Smooth muscle cell (in vitro differentiated cells): ENCODE results near the gene LINC00237. TPM values are rescaled to one million over a fixed set of nuclear protein-coding genes. Genes with fewer than 3 reads are reported as not detected.

ENCODE experiments used
- DNase-seq: peaks from one replicate; lab custom pipeline; 2025; ENCODE audit not compliant: unreplicated experiment; lab: John Stamatoyannopoulos, UW
- H2AFZ ChIP-seq: fragments of 200-600 bp; sonication (generic); 2 replicates; pipeline ENCODE4 v1.6.0; 2016; ENCODE audit warnings: antibody characterized with exemption, low read depth, mild to moderate bottlenecking
- H3F3A ChIP-seq: fragments of 200-600 bp; sonication (generic); 2 replicates; pipeline ENCODE4 v1.6.0; 2017; ENCODE audit warnings: antibody characterized with exemption, low read depth
- H3K27ac ChIP-seq: fragments of 200-600 bp; sonication (generic); 2 replicates; pipeline ENCODE4 v1.5.1; 2016; ENCODE audit warnings: low read depth, mild to moderate bottlenecking
- H3K27me3 ChIP-seq: fragments of 200-600 bp; sonication (generic); 2 replicates; pipeline ENCODE4 v1.6.1; 2016; ENCODE audit warnings: low read depth, mild to moderate bottlenecking
- H3K36me3 ChIP-seq: fragments of 200-600 bp; sonication (generic); 2 replicates; pipeline ENCODE4 v1.5.1; 2016; ENCODE audit warnings: low read depth
- H3K4me1 ChIP-seq: fragments of 200-600 bp; sonication (generic); 2 replicates; pipeline ENCODE4 v1.5.1; 2016; ENCODE audit warnings: low read depth
- H3K4me2 ChIP-seq: fragments of 200-600 bp; sonication (generic); 2 replicates; pipeline ENCODE4 v1.6.0; 2016; ENCODE audit warnings: mild to moderate bottlenecking
- H3K4me3 ChIP-seq: fragments of 200-600 bp; sonication (generic); 2 replicates; pipeline ENCODE4 v1.5.1; 2016; ENCODE audit warnings: mild to moderate bottlenecking
- H3K79me2 ChIP-seq: fragments of 200-600 bp; sonication (generic); 2 replicates; pipeline ENCODE4 v1.6.0; 2016; ENCODE audit warnings: low read depth, mild to moderate bottlenecking
- H3K9ac ChIP-seq: fragments of 200-600 bp; sonication (generic); 2 replicates; pipeline ENCODE4 v1.6.0; 2016; ENCODE audit warnings: low read depth
- H3K9me3 ChIP-seq: fragments of 200-600 bp; sonication (generic); replicated peaks from 2 replicates; pipeline ENCODE4 v1.5.1; 2016; ENCODE audit warnings: low read depth
- H4K20me1 ChIP-seq: fragments of 200-600 bp; sonication (generic); 2 replicates; pipeline ENCODE4 v1.6.0; 2016; ENCODE audit warnings: low read depth
- WGBS: methylation state at CpG from one replicate; pipeline ENCODE4 v1.1.7; 2016; ENCODE audit warnings: low lambda C conversion rate; 5-methylcytosine and 5-hydroxymethylcytosine counted together
- polyA plus RNA-seq: library from polyadenylated mRNA; unstranded; fragments of >200 nt; fragmentation: Nextera tagmentation; extraction: Ambion mirVana; gene quantifications from 2 replicates; pipeline ENCODE4 v1.2.1, GENCODE V29; 2016
- small RNA-seq: library from RNA; depleted of rRNA; stranded (forward); fragments of <200 nt; gene quantifications from one replicate; pipeline ENCODE3, GENCODE V24; 2014
- total RNA-seq: library from RNA; depleted of rRNA; stranded (reverse); fragments of >200 nt; gene quantifications from 2 replicates; pipeline ENCODE4 v1.2.3, GENCODE V29; 2014
- TF ChIP-seq, protein P1 (sequence below): fragments of 200-600 bp; sonication (generic); IDR thresholded peaks from 2 replicates; pipeline ENCODE4 v1.5.1; 2017; ENCODE audit warnings: borderline replicate concordance, mild to moderate bottlenecking, antibody characterized with exemption; ENCODE audit not compliant: insufficient read depth, poor library complexity, severe bottlenecking

LINC00237 gene
- total and polyA plus RNA-seq, 2 experiments from 2014 or later: not detected

DNA sequence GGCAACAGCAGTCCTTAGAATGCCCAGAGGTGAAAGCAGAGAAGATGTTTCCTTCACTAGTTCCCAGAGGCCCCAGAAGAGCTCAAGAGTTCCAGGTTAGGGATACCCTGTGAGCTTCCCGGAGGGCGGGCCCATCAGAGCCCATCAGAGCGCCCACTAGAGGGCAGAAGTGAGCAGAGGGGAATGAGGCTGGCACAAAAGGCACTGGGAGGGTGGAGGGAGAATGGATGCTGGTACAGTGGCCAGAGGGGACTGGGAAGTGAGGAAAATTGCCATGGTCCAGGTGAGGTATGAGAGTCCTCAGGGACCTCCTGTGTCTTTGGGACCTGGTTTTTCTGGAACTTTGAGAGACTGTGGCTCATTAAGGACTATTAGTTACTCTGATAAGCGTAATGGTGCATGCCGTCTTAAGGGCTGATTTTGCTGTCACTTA, 57.3 kb downstream of the LINC00237 start:
- H3K79me2 ChIP-seq: no peaks in the 10 kb centered on the region
- H3K27ac ChIP-seq: no peak overlapping the region
- H3K4me3 ChIP-seq: no peak overlapping the region
- H3K36me3 ChIP-seq: no peaks in the 10 kb centered on the region
- H3K9ac ChIP-seq: no peak overlapping the region
- WGBS: 45% methylated on average over 5 of the region's 5 CpGs
- peaks cover 4% of the 10 kb centered on the region for H3K27me3 ChIP-seq
- no peaks in the 10 kb centered on the region for H3F3A ChIP-seq
- H3K4me2 ChIP-seq: no peak overlapping the region
- H3K4me1 ChIP-seq: peaks cover 12% of the 10 kb centered on the region
- DNase-seq: no peak
- H3K9me3 ChIP-seq: no peaks in the 10 kb centered on the region
- H4K20me1 ChIP-seq: no peaks in the 10 kb centered on the region
- no peak overlapping the region for H2AFZ ChIP-seq
- TF ChIP-seq, protein P1, sequence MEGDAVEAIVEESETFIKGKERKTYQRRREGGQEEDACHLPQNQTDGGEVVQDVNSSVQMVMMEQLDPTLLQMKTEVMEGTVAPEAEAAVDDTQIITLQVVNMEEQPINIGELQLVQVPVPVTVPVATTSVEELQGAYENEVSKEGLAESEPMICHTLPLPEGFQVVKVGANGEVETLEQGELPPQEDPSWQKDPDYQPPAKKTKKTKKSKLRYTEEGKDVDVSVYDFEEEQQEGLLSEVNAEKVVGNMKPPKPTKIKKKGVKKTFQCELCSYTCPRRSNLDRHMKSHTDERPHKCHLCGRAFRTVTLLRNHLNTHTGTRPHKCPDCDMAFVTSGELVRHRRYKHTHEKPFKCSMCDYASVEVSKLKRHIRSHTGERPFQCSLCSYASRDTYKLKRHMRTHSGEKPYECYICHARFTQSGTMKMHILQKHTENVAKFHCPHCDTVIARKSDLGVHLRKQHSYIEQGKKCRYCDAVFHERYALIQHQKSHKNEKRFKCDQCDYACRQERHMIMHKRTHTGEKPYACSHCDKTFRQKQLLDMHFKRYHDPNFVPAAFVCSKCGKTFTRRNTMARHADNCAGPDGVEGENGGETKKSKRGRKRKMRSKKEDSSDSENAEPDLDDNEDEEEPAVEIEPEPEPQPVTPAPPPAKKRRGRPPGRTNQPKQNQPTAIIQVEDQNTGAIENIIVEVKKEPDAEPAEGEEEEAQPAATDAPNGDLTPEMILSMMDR: peak; percentile 52

DNA sequence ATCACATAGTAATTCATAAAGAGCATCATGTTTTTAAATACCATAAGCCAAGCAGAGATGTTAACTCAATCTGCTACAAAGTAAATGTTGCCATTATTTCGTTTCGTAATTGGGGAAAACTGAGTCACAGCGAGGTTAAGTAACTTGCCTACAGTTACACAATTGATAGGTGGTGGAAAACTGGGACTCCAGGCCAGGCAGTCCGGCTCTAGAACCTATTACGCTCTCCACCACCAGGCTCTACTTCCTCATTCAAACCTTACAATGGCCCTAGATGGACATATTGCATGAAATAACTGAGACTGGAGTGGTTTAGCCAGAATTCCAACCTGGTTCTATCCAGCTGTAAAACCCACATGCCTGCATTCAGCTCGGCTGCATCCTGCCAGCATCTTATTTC, 58.2 kb downstream of the LINC00237 start:
- Histone ChIP-seq H3K9me3 (no peaks in the 10 kb centered on the region), H3K9ac (no peak overlapping the region), H3K36me3 (no peaks in the 10 kb centered on the region), H3K4me2 (no peak overlapping the region), H3K27me3 (peaks cover 4% of the 10 kb centered on the region), H3K27ac (no peak overlapping the region), H4K20me1 (no peaks in the 10 kb centered on the region), H3K4me1 (peaks cover 4% of the 10 kb centered on the region), H3F3A (no peaks in the 10 kb centered on the region), H2AFZ (no peak overlapping the region), H3K4me3 (no peak overlapping the region), H3K79me2 (no peaks in the 10 kb centered on the region)
- TF ChIP-seq, protein P1: no peak
- 93% methylated on average over 6 of the region's 6 CpGs for WGBS
- DNase-seq: no peak

DNA sequence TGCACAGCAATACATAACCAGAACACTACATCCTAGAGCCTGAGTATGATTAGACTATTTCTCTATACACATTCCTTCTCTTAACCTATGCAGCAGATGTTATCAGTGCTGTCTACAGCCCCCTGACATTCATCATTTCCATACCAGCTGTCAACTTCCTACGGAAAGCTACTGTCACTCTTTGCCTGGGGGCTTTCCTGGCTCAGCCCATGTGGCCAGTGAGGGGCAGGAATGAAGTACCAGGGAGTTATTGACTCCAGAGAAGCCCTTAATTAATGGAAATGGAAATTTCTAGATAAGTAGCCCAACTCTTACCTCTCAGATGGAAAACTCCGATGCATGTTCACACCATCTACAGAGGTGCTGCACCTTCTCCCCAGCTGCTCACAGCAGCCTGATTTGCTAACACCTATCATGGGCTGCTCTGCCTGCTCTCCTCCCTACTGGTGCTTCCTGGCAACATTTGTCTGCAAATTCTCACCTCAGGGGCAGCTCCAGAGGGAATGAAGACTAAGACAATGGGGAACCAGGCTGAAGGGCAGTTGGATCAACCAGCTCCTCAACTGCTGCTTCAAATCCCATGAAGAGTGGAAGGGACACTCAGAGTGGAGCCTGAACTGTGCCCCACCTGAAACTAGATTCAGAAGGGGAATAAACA, 59.6 kb downstream of the LINC00237 start:
- no peaks in the 10 kb centered on the region for H3K4me1 ChIP-seq
- no peak overlapping the region for H3K4me3 ChIP-seq
- no peaks in the 10 kb centered on the region for H3F3A ChIP-seq
- H3K79me2 ChIP-seq: no peaks in the 10 kb centered on the region
- no peak overlapping the region for H2AFZ ChIP-seq
- no peak for DNase-seq
- TF ChIP-seq, protein P1: no peak
- H3K9me3 ChIP-seq: no peaks in the 10 kb centered on the region
- no peaks in the 10 kb centered on the region for H3K36me3 ChIP-seq
- no peaks in the 10 kb centered on the region for H4K20me1 ChIP-seq
- H3K9ac ChIP-seq: no peak overlapping the region
- H3K4me2 ChIP-seq: no peak overlapping the region
- 57% methylated on average over 2 of the region's 2 CpGs for WGBS
- no peak overlapping the region for H3K27ac ChIP-seq
- peaks cover 4% of the 10 kb centered on the region for H3K27me3 ChIP-seq

Small RNA genes within 50 kb of the gene (small RNA-seq; reads per million reads assigned to genes)
- not detected for gene RNA5SP477

Other genes with a start within 250 kb of the LINC00237 start
- gene KIZ, start 19.7 kb upstream of the LINC00237 start, total RNA-seq: 20.5 and 20.9 TPM in 2 replicates
- gene KIZ, start 19.7 kb upstream of the LINC00237 start, polyA plus RNA-seq: 16.9 and 19.2 TPM in 2 replicates
- 83.7 and 90.2 TPM in 2 replicates for gene XRN2, start 197.0 kb upstream of the LINC00237 start, total RNA-seq
- 41.3 and 43.4 TPM in 2 replicates for gene XRN2, start 197.0 kb upstream of the LINC00237 start, polyA plus RNA-seq